PFSK-1 (cell line): Measurements from ENCODE around the gene ASTL.

Experiments
- FOXP2 ChIP-seq: optimal IDR thresholded peaks from 2 replicates; pipeline ENCODE3; 2011; ENCODE audit warnings: borderline replicate concordance, control low read depth, inconsistent platforms; ENCODE audit not compliant: insufficient read depth; ENCODE audit errors: extremely low read length, extremely low read depth
- POLR2AphosphoS5 ChIP-seq: IDR thresholded peaks from 2 replicates; pipeline ENCODE4 v1.6.1; 2012; ENCODE audit warnings: low read depth, mild to moderate bottlenecking, control low read depth, low read length, moderate library complexity
- REST ChIP-seq, 2 experiments: IDR thresholded peaks; 2 replicates each; pipeline versions ENCODE4 v1.6.1 to v1.8.0; 2011 to 2012; ENCODE audit warnings: low read depth in 2 of 2, low read length in 2 of 2, control low read depth in 1 of 2, inconsistent platforms in 1 of 2, mild to moderate bottlenecking in 1 of 2, moderate library complexity in 1 of 2; ENCODE audit not compliant: insufficient read depth in 1 of 2
- SIN3A ChIP-seq: IDR thresholded peaks from 2 replicates; pipeline ENCODE4 v1.6.1; 2012; ENCODE audit warnings: mild to moderate bottlenecking, low read length, moderate library complexity, borderline replicate concordance; ENCODE audit not compliant: insufficient read depth

- no peak for TF ChIP-seq POLR2AphosphoS5
- TF ChIP-seq SIN3A, result no peak
- no peak for TF ChIP-seq REST (IDR thresholded peaks at IDR 0.05; ENCODE audit: insufficient read depth in 1 of 2, low read depth in 2 of 2, low read length in 2 of 2)
- TF ChIP-seq FOXP2, result no peak
Measured at GRCh38 chr2:96184989-96185388, 46.7 kb upstream of the ASTL start.
